WTC11 (cell line): ENCODE measurements around the gene SLC2A4. TPM values are rescaled to one million over a fixed set of nuclear protein-coding genes. Genes with fewer than 3 reads are reported as not detected.

Experiments
- ATAC-seq: fragments of 200-7000 bp; cut with Tn5 transposase; 2 replicates; pipeline ENCODE4 v1.10.0; 2021; ENCODE audit warnings: mild to moderate bottlenecking, moderate library complexity
- CTCF ChIA-PET: fragments of 300-600 bp; sonication (Branson Sonifier 250); formaldehyde crosslinking; loops from one replicate; lab custom pipeline; 2021; ENCODE audit warnings: antibody characterized with exemption; lab: Charles Lee
- POLR2A ChIA-PET: fragments of 350-600 bp; sonication (Branson Sonifier 250); formaldehyde crosslinking; loops from one replicate; lab custom pipeline; 2021; ENCODE audit warnings: antibody characterized with exemption; lab: Charles Lee
- DNase-seq: peaks from one replicate; pipeline ENCODE4 v3.0.0; 2021; ENCODE audit warnings: low spot score
- H3K27ac Mint-ChIP-seq: 2 replicates; pipeline ENCODE4 v1.8.0; 2021; ENCODE audit warnings: mixed read lengths
- H3K27me3 Mint-ChIP-seq: 2 replicates; pipeline ENCODE4 v1.8.0; 2021; ENCODE audit warnings: low read depth, mild to moderate bottlenecking, moderate library complexity, mixed read lengths
- H3K36me3 Mint-ChIP-seq: 2 replicates; pipeline ENCODE4 v1.8.0; 2021; ENCODE audit warnings: mixed read lengths
- H3K4me1 Mint-ChIP-seq: 2 replicates; pipeline ENCODE4 v1.8.0; 2022; ENCODE audit warnings: mixed read lengths
- H3K4me3 Mint-ChIP-seq: 2 replicates; pipeline ENCODE4 v1.8.0; 2021; ENCODE audit warnings: mild to moderate bottlenecking, moderate library complexity, mixed read lengths
- H3K9me3 Mint-ChIP-seq: 2 replicates; pipeline ENCODE4 v1.8.0; 2021; ENCODE audit warnings: mixed read lengths
- AR ChIP-seq: fragments of 250-450 bp; sonication (Bioruptor Pico); IDR thresholded peaks from 2 replicates; pipeline ENCODE4 v1.9.0; 2021; ENCODE audit warnings: mild to moderate bottlenecking
- ATF1 ChIP-seq: sonication (generic); formaldehyde crosslinking; IDR thresholded peaks from 2 replicates; pipeline ENCODE4 v1.8.1; 2023; ENCODE audit warnings: mild to moderate bottlenecking, moderate library complexity, missing genetic modification reagents
- ATF3 ChIP-seq: sonication (generic); formaldehyde crosslinking; conservative IDR thresholded peaks from 2 replicates; pipeline ENCODE4 v1.8.1; 2022; ENCODE audit warnings: mild to moderate bottlenecking, missing genetic modification reagents
- ERG ChIP-seq: fragments of 250-450 bp; sonication (Bioruptor Pico); IDR thresholded peaks from 2 replicates; pipeline ENCODE4 v1.8.0; 2021; ENCODE audit warnings: mild to moderate bottlenecking
- FOXP1 ChIP-seq: sonication (generic); formaldehyde crosslinking; IDR thresholded peaks from 2 replicates; pipeline ENCODE4 v1.8.0; 2022; ENCODE audit warnings: missing genetic modification reagents, mild to moderate bottlenecking, moderate library complexity, borderline replicate concordance
- GRHL2 ChIP-seq: fragments of 250-450 bp; sonication (Bioruptor Pico); IDR thresholded peaks from 2 replicates; pipeline ENCODE4 v1.8.0; 2022; ENCODE audit warnings: mild to moderate bottlenecking, moderate library complexity; ENCODE audit not compliant: insufficient replicate concordance, severe bottlenecking
- MLX ChIP-seq: sonication (generic); formaldehyde crosslinking; IDR thresholded peaks from 2 replicates; pipeline ENCODE4 v1.8.1; 2023; ENCODE audit warnings: mild to moderate bottlenecking, missing genetic modification reagents, moderate library complexity
- SMAD4 ChIP-seq: sonication (generic); formaldehyde crosslinking; IDR thresholded peaks from 2 replicates; pipeline ENCODE4 v1.8.0; 2022; ENCODE audit warnings: mild to moderate bottlenecking, missing genetic modification reagents
- TCF7 ChIP-seq: sonication (generic); formaldehyde crosslinking; IDR thresholded peaks from 2 replicates; pipeline ENCODE4 v1.8.0; 2022; ENCODE audit warnings: mild to moderate bottlenecking, low read depth, missing genetic modification reagents, moderate library complexity
- TEAD1 ChIP-seq: sonication (generic); formaldehyde crosslinking; IDR thresholded peaks from 2 replicates; pipeline ENCODE4 v1.8.0; 2022; ENCODE audit warnings: mild to moderate bottlenecking, missing genetic modification reagents
- TP53 ChIP-seq: sonication (generic); formaldehyde crosslinking; IDR thresholded peaks from 2 replicates; pipeline ENCODE4 v1.8.1; 2023; ENCODE audit warnings: mild to moderate bottlenecking, missing genetic modification reagents
- USF1 ChIP-seq: sonication (generic); formaldehyde crosslinking; IDR thresholded peaks from 2 replicates; pipeline ENCODE4 v1.8.0; 2022; ENCODE audit warnings: mild to moderate bottlenecking, missing genetic modification reagents
- ZNF396 ChIP-seq: fragments of 250-450 bp; sonication (Bioruptor Pico); IDR thresholded peaks from 2 replicates; pipeline ENCODE4 v1.8.0; 2021; ENCODE audit warnings: mild to moderate bottlenecking, moderate library complexity, borderline replicate concordance
- ZNF423 ChIP-seq: fragments of 250-450 bp; sonication (Bioruptor Pico); IDR thresholded peaks from 2 replicates; pipeline ENCODE4 v2.1.2; 2022; ENCODE audit warnings: mild to moderate bottlenecking, moderate library complexity
- ZNF671 ChIP-seq: fragments of 250-450 bp; sonication (Bioruptor Pico); IDR thresholded peaks from 2 replicates; pipeline ENCODE4 v1.8.0; 2021; ENCODE audit warnings: mild to moderate bottlenecking
- total RNA-seq: library from RNA; stranded (reverse); gene quantifications from 3 replicates; pipeline ENCODE4 v1.2.3, GENCODE V29; 2021
- TF ChIP-seq, protein P1 (sequence below): fragments of 250-450 bp; sonication (Bioruptor Pico); IDR thresholded peaks from 2 replicates; pipeline ENCODE4 v1.9.0; 2021; ENCODE audit warnings: mild to moderate bottlenecking, borderline replicate concordance
- TF ChIP-seq, protein P2 (sequence below): fragments of 250-450 bp; sonication (Bioruptor Pico); IDR thresholded peaks from 2 replicates; pipeline ENCODE4 v1.9.0; 2021; ENCODE audit warnings: mild to moderate bottlenecking
- TF ChIP-seq, protein P3 (sequence below): sonication (generic); formaldehyde crosslinking; IDR thresholded peaks from 2 replicates; pipeline ENCODE4 v1.8.1; 2023; ENCODE audit warnings: mild to moderate bottlenecking, missing genetic modification reagents

The SLC2A4 gene
- total RNA-seq, 1 experiment from 2014 or later, result 6.4 TPM

DNA sequence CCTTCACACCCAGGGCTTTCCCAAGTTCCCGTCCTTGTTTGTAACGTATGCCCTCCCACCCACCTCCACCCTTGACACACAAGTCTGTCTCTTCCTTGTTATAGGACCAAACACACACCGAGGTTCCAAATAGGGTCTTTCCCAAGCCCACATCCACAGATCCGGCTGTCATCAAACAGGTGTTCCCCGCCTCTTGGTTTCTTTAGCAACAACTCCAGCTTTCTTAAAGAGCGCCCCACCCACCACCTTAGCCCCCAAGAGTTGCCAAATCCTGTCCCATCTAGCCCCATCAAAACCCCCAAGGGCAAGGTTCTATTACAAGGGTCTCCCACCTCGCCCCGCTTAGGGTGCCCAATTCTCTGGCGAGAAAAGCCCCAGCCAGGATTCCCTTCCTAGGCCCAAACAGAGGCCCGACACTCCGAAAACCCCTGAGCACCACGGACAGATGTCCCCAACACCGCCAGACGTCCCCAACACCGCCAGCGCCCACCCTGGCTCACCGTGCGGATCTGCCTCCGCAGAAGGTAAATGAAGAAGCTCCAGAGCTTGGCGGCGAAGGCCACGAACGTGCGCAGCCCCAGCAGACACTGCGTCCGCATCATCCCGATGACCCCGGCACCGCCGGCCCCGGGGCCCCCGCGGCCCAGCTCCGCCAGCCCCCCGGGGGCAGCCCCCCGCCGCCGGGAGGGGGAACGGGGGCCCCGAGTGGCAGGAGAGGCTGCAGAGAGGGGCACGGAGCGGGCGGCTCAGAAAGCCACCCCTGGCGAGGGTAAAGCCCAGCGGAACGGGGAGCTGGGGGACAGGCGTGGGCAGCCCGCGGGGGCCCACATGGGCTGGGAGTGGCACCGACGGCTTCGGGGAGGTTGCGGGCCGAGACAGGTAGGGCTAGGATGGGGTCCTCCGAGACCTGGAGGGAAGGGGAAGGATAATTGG is 30.6 kb upstream of the SLC2A4 start:
- peak overlapping the region; percentile 92 for H3K4me3 Mint-ChIP-seq
- no peak for ATAC-seq
- ChIA-PET CTCF (interaction anchor here (0.6 to 1.5 kb wide), 4 partner anchors 15 to 310 kb away, joined by 3 to 6 read pairs (median 4); no protein-coding TSS in a partner anchor), POLR2A (interaction anchor here (0.6 to 1.4 kb wide), 4 partner anchors 9 to 31 kb away, joined by 3 to 8 read pairs (median 5); partner anchors contain the start of genes ACADVL, CLDN7, GABARAP and PHF23)
- peaks cover 34% of the 10 kb centered on the region for H3K4me1 Mint-ChIP-seq
- no peak for TF ChIP-seq FOXP1
- TF ChIP-seq, protein P1, sequence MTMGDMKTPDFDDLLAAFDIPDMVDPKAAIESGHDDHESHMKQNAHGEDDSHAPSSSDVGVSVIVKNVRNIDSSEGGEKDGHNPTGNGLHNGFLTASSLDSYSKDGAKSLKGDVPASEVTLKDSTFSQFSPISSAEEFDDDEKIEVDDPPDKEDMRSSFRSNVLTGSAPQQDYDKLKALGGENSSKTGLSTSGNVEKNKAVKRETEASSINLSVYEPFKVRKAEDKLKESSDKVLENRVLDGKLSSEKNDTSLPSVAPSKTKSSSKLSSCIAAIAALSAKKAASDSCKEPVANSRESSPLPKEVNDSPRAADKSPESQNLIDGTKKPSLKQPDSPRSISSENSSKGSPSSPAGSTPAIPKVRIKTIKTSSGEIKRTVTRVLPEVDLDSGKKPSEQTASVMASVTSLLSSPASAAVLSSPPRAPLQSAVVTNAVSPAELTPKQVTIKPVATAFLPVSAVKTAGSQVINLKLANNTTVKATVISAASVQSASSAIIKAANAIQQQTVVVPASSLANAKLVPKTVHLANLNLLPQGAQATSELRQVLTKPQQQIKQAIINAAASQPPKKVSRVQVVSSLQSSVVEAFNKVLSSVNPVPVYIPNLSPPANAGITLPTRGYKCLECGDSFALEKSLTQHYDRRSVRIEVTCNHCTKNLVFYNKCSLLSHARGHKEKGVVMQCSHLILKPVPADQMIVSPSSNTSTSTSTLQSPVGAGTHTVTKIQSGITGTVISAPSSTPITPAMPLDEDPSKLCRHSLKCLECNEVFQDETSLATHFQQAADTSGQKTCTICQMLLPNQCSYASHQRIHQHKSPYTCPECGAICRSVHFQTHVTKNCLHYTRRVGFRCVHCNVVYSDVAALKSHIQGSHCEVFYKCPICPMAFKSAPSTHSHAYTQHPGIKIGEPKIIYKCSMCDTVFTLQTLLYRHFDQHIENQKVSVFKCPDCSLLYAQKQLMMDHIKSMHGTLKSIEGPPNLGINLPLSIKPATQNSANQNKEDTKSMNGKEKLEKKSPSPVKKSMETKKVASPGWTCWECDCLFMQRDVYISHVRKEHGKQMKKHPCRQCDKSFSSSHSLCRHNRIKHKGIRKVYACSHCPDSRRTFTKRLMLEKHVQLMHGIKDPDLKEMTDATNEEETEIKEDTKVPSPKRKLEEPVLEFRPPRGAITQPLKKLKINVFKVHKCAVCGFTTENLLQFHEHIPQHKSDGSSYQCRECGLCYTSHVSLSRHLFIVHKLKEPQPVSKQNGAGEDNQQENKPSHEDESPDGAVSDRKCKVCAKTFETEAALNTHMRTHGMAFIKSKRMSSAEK (CRISPR knock-in tag), result no peak
- no peak for TF ChIP-seq ZNF396 (CRISPR knock-in tag)
- no peak for TF ChIP-seq USF1 (CRISPR knock-in tag)
- no peak for TF ChIP-seq ZNF671
- TF ChIP-seq SMAD4 (CRISPR knock-in tag), result no peak
- no peak for TF ChIP-seq TEAD1
- no peak for TF ChIP-seq ATF1
- TF ChIP-seq ATF3, result no peak
- no peak for TF ChIP-seq GRHL2 (CRISPR knock-in tag)
- no peak for TF ChIP-seq ERG (CRISPR knock-in tag)
- TF ChIP-seq ZNF423 (CRISPR knock-in tag), result no peak
- TF ChIP-seq, protein P2, sequence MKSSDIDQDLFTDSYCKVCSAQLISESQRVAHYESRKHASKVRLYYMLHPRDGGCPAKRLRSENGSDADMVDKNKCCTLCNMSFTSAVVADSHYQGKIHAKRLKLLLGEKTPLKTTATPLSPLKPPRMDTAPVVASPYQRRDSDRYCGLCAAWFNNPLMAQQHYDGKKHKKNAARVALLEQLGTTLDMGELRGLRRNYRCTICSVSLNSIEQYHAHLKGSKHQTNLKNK (CRISPR knock-in tag), result no peak
- no peak for TF ChIP-seq AR (CRISPR knock-in tag)
- no peak for TF ChIP-seq MLX (CRISPR knock-in tag)
- no peak for TF ChIP-seq TP53
- TF ChIP-seq, protein P3, sequence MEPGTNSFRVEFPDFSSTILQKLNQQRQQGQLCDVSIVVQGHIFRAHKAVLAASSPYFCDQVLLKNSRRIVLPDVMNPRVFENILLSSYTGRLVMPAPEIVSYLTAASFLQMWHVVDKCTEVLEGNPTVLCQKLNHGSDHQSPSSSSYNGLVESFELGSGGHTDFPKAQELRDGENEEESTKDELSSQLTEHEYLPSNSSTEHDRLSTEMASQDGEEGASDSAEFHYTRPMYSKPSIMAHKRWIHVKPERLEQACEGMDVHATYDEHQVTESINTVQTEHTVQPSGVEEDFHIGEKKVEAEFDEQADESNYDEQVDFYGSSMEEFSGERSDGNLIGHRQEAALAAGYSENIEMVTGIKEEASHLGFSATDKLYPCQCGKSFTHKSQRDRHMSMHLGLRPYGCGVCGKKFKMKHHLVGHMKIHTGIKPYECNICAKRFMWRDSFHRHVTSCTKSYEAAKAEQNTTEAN, result no peak
- no peak for TF ChIP-seq TCF7 (CRISPR knock-in tag)
- DNase-seq, result no peak
- H3K27ac Mint-ChIP-seq, result peak overlapping the region; percentile 92
- peaks cover 33% of the 10 kb centered on the region for H3K36me3 Mint-ChIP-seq
- H3K27me3 Mint-ChIP-seq, result no peaks in the 10 kb centered on the region
- H3K9me3 Mint-ChIP-seq, result no peaks in the 10 kb centered on the region
